A673 (cell line): ENCODE data around the gene SH3RF3.

Experiments
- CTCF ChIP-seq: fragments of 300-800, 200-600 bp; sonication (generic); conservative IDR thresholded peaks from 2 replicates; pipeline ENCODE4 v1.5.1; 2017; ENCODE audit warnings: low read depth, mild to moderate bottlenecking, antibody characterized with exemption, low read length, moderate library complexity, mixed read lengths
- EZH2 ChIP-seq: fragments of 200-600 bp; sonication (generic); IDR thresholded peaks from 2 replicates; pipeline ENCODE4 v1.6.1; 2017; ENCODE audit warnings: borderline replicate concordance, low read depth, mild to moderate bottlenecking, mixed read lengths, antibody characterized with exemption, low read length; ENCODE audit not compliant: poor library complexity, severe bottlenecking

- TF ChIP-seq CTCF (no peak), EZH2 (no peak)
Measured at GRCh38 chr2:109145286-109145685, 16.3 kb downstream of the SH3RF3 start.
